GM12875 (cell line): ENCODE data around the gene GPATCH1.
A peak's percentile ranks its signal among the peaks of the same experiment; 100 is the strongest.

Experiments used
- H3K4me3 ChIP-seq: one replicate; pipeline ENCODE4 v1.5.1; 2011; ENCODE audit warnings: low read depth, low read length, control low read depth
- CTCF ChIP-seq: IDR thresholded peaks from 2 replicates; pipeline ENCODE4 v1.5.1; 2011; ENCODE audit warnings: low read depth, mild to moderate bottlenecking, control low read depth, inconsistent platforms, low read length, moderate library complexity, borderline replicate concordance; ENCODE audit not compliant: insufficient read depth

The GPATCH1 gene

GRCh38 chr19:33055718-33056117 is 25.3 kb upstream of the GPATCH1 start:
- H3K4me3 ChIP-seq: no peak overlapping the region

GRCh38 chr19:33060586-33060985 is 20.4 kb upstream of the GPATCH1 start:
- no peak overlapping the region for H3K4me3 ChIP-seq
- TF ChIP-seq CTCF: no peak

More at GRCh38 chr19:33055718-33056117, 25.3 kb upstream of the GPATCH1 start:
- no peak for TF ChIP-seq CTCF

DNA sequence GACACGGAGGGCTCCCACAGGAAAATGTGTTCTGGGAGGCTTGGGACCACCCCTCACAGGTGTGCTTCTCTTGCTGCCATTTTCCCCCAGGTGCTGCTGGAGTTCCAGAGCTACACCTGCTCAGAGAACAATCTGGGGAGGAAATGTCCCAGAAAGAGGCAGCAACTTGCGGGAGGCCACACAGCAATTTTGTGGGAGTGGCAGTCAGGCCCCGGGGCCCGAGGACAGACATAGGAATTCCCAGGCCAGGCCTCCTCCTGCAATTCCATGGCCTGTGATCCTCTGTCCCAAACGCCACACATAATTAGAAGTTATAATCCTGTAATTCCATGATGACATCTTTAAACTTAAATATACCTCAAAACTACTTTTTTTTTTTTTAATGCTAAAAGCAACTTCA is 18.1 kb upstream of the GPATCH1 start:
- no peak overlapping the region for H3K4me3 ChIP-seq
- TF ChIP-seq CTCF: no peak

GRCh38 chr19:33063356-33063752 is 17.6 kb upstream of the GPATCH1 start:
- TF ChIP-seq CTCF: no peak
- no peak overlapping the region for H3K4me3 ChIP-seq

DNA sequence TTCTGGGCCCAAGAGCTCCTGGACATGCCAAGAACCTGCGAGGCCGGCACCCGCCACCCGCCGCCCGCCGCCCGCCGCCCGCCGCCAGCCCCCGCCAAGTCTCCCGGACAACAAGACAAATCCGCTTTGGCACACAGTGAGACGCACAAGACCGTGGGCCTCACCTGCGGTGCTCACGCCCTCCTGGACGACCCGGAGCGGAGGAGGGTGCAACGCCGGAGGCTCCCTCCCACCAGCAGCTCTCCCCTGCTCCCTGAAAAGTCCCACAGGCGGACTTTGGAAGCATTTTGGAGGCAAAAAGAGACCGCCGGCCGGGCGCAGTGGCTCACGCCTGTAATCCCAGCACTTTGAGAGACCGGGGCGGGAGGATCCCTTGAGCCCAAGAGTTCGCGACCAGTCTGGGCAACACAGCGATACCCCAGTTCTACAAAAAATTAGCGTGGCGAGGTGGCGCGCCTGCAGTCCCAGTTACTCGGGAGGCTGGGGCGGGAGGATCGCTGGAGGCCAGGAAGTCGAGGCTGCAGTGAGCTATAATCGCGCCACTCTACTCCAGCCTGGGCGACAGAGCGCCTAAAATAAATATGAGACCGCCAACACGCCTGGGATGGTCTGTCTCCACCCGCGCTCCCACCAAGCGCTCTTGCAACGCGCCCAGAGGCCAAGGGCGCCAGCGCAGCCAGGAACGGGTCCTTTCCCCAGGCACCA is 17.1 kb upstream of the GPATCH1 start:
- no peak for TF ChIP-seq CTCF
- peak overlapping the region; percentile 40 for H3K4me3 ChIP-seq

DNA sequence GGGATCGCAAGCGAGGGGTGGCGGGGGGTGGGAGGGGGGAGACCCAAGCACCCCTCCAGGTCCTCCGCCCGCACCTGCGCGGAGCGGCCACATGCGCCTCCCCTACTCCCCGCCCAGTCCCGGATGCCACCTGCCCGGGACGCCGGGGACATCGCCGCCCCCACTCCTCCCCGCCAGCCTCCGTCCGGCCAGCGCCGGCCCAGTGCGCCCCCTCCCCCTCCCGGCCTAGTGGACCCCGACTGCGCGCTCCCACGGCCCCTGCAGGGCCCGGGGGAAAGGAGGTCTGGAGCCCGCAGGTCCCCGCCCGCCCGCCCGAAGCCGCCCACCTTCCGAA is 16.6 kb upstream of the GPATCH1 start:
- H3K4me3 ChIP-seq: peak overlapping the region; percentile 40
- TF ChIP-seq CTCF: 0 out of 2 replicates have a peak, but pooled peaks have one; percentile 0

DNA sequence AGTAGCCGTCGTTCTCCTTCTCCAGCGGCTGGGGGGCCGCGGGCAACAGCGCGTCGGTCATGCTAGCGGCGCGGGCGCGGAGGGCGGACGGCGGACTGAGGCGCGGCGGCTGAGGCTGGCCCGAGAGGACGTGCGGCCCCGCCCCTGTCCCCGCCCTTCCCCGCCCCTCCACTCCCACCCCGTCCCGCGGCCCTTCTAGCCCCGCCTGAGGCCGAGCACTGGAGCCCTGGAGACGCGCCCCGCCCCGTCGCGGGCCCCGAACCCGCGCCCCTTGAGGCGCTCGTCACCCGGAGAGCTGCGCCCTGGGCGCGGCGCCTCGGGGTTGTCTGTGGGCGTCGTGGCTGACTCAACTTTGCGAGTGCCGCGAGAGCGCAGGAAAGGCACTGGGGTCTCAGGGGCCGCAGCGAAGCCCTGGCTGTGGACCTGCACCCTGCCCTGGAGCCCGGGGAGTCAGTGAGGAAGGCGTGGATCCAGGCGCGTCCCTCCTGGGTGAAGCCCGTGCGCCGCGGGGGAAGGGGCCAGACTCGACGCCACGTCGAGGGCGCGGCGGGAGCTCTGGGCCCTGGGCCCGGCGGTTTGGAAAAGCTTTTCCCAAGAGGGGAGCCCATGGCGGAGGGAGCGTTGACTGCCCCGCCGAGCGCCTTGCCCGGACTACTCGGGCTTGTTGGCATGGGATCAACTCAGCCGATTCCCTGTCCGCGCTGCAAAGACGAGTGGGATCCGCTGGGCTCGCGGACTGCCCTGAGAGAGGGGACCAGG is 16.0 kb upstream of the GPATCH1 start, which contains the start of gene RHPN2:
TSS of gene RHPN2 (minus strand) at position 97 of the 759 bp plus-strand sequence. CDS start at position 61, 36 bp downstream.
- peak within 1 kb of the TSS; percentile 40 for H3K4me3 ChIP-seq
- TF ChIP-seq CTCF: no peak
